Liver (tissue), 3 donors: ENCODE measurements around the gene ZMYND8.

Source experiments
- ATF3 ChIP-seq: IDR thresholded peaks from 2 replicates; pipeline ENCODE4 v1.6.1; 2016; ENCODE audit warnings: antibody characterized with exemption
- CTCF ChIP-seq: fragments of 150-350 bp; IDR thresholded peaks from 2 replicates; pipeline ENCODE4 v1.5.1; 2017; ENCODE audit warnings: improper control_type of control experiment, low read depth, low read length; ENCODE audit not compliant: missing input control
- JUND ChIP-seq, 2 donors: IDR thresholded peaks; 2 replicates each; pipeline ENCODE4 v1.6.1; 2016; ENCODE audit warnings: antibody characterized with exemption in 2 of 2
- MAX ChIP-seq: IDR thresholded peaks from 2 replicates; pipeline ENCODE4 v1.6.1; 2016; ENCODE audit warnings: antibody characterized with exemption
- donor health status: healthy.
- donor health status: healthy.

GRCh38 chr20:47257256-47257655, 99.2 kb downstream of the ZMYND8 start:
- TF ChIP-seq CTCF (no peak), JUND (IDR thresholded peaks at IDR 0.05) (no peak), MAX (no peak), ATF3 (no peak)
